ENCODE data around the gene CD33. TPM values are rescaled to one million over a fixed set of nuclear protein-coding genes. Genes with fewer than 3 reads are reported as not detected.

Gene CD33
- total RNA-seq, 1 experiment from 2014 or later: 0.35 TPM

DNA sequence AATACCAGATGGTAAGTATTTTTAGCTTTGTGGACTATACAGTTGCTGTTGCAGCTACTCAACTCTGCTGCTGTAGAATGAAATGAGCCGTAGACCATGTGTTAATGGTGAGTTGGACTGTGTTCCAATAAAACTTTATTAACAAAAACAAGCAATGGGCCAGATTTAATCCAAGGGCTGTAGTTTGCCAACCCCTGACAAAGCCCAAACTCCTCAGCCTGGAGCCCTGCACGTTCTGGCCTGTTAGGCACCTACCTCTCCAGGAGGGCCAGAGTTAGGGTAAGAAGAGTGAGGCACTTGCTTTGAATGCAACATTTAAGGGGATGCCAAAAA lies 36.7 kb upstream of the CD33 start:
- no peaks in the 10 kb centered on the region for H4K20me1 ChIP-seq (ENCODE audit: control insufficient read depth, insufficient read depth, insufficient read length)
- no peak overlapping the region for H3K18ac ChIP-seq (ENCODE audit: insufficient read length, low read depth, low read length)
- no peak overlapping the region for H3K14ac ChIP-seq (ENCODE audit: insufficient read depth, low read length)
- H2BK5ac ChIP-seq (ENCODE audit: insufficient read length, low read length): no peak overlapping the region
- no peak overlapping the region for H3K56ac ChIP-seq (ENCODE audit: insufficient read length, low read depth, low read length)
- Mint-ChIP-seq H3K27me3 (ENCODE audit: low read depth) (peaks cover 25% of the 10 kb centered on the region), H3K4me1 (no peaks in the 10 kb centered on the region), H3K4me3 (no peak overlapping the region), H3K36me3 (ENCODE audit: insufficient read depth in 1 of 3, low read depth in 3 of 3) (no peaks in the 10 kb centered on the region; a peak in 1 of 7 replicates), H3K9me3 (peaks cover 0 to 58% of the 10 kb centered on the region in 2 experiments; a peak in 2 of 5 replicates), H3K27ac (no peak overlapping the region)
- no peak overlapping the region for H3K4me2 ChIP-seq (ENCODE audit: insufficient read depth, insufficient read length, low read length)
- no peaks in the 10 kb centered on the region; the same call in 1 of the 2 replicates for H3K27me3 ChIP-seq (ENCODE audit: insufficient read depth, low read length)
- no peak overlapping the region for H2BK120ac ChIP-seq (ENCODE audit: low read depth, low read length, poor library complexity, severe bottlenecking)
- H4K8ac ChIP-seq (replicated peaks; ENCODE audit: insufficient read length, low read depth, low read length): no peak overlapping the region
- no peak overlapping the region for H3K23ac ChIP-seq (ENCODE audit: insufficient read length, low read depth, low read length)
- H3K79me2 ChIP-seq (ENCODE audit: insufficient read depth, low read length): no peaks in the 10 kb centered on the region
- no peaks in the 10 kb centered on the region for H3K9me3 ChIP-seq (ENCODE audit: control insufficient read depth, low read depth, low read length)
- no peak overlapping the region for H4K5ac ChIP-seq (ENCODE audit: insufficient read length, low read depth, low read length)
- peaks cover 2% of the 10 kb centered on the region for H3K23me2 ChIP-seq (ENCODE audit: insufficient read length, low read depth, low read length, poor library complexity, severe bottlenecking)
- TF ChIP-seq, protein P1, sequence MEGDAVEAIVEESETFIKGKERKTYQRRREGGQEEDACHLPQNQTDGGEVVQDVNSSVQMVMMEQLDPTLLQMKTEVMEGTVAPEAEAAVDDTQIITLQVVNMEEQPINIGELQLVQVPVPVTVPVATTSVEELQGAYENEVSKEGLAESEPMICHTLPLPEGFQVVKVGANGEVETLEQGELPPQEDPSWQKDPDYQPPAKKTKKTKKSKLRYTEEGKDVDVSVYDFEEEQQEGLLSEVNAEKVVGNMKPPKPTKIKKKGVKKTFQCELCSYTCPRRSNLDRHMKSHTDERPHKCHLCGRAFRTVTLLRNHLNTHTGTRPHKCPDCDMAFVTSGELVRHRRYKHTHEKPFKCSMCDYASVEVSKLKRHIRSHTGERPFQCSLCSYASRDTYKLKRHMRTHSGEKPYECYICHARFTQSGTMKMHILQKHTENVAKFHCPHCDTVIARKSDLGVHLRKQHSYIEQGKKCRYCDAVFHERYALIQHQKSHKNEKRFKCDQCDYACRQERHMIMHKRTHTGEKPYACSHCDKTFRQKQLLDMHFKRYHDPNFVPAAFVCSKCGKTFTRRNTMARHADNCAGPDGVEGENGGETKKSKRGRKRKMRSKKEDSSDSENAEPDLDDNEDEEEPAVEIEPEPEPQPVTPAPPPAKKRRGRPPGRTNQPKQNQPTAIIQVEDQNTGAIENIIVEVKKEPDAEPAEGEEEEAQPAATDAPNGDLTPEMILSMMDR (conservative IDR thresholded peaks at IDR 0.05): no peak
- H2BK12ac ChIP-seq (ENCODE audit: insufficient read length, low read depth, low read length): no peak overlapping the region
- no peak overlapping the region for H3K9ac ChIP-seq (ENCODE audit: extremely low read depth, insufficient read length, low read length)
- H3K79me1 ChIP-seq (ENCODE audit: insufficient read depth, low read depth, low read length, poor library complexity, severe bottlenecking): no peaks in the 10 kb centered on the region
- H2AK5ac ChIP-seq (ENCODE audit: insufficient read length, low read length): no peak overlapping the region
- no peak overlapping the region for H2AFZ ChIP-seq (ENCODE audit: low read length)
- H3K4me1 ChIP-seq (ENCODE audit: insufficient read depth, low read length): no peaks in the 10 kb centered on the region
- H3K27ac ChIP-seq (ENCODE audit: insufficient read length, low read depth, low read length): no peak overlapping the region
- no peak overlapping the region for H3T11ph ChIP-seq (ENCODE audit: low read length)
- DNase-seq: no peak
- no peak overlapping the region for H3K4ac ChIP-seq (ENCODE audit: low read depth, low read length)
- no peak overlapping the region for H4K91ac ChIP-seq (ENCODE audit: insufficient read length, low read depth, low read length)
- no peak overlapping the region for H2BK15ac ChIP-seq (ENCODE audit: low read depth, low read length)
- H2BK20ac ChIP-seq (ENCODE audit: low read depth, low read length, poor library complexity, severe bottlenecking): no peak overlapping the region
- WGBS (ENCODE audit: extremely low coverage, insufficient read length, low lambda C conversion rate): no CpG with 5 or more reads among the region's 2 CpGs

Measured in H9 (cell line).